GM06990 (cell line): ENCODE measurements around the gene WLS.

ENCODE experiments used
- DNase-seq: peaks from one replicate; pipeline ENCODE4 v3.0.0-alpha.2; 2011; ENCODE audit not compliant: insufficient read length; ENCODE audit errors: extremely low read depth
- H3K27me3 ChIP-seq: replicated peaks from 2 replicates; pipeline ENCODE4 v1.6.0; 2011; ENCODE audit warnings: low read length; ENCODE audit not compliant: control insufficient read depth, insufficient read depth
- H3K36me3 ChIP-seq: 2 replicates; pipeline ENCODE4 v1.5.1; 2011; ENCODE audit warnings: low read length; ENCODE audit not compliant: control insufficient read depth, insufficient read depth
- H3K4me3 ChIP-seq: replicated peaks from 2 replicates; pipeline ENCODE4 v1.5.1; 2011; ENCODE audit warnings: low read depth, mild to moderate bottlenecking, control low read depth, low read length
- CTCF ChIP-seq: IDR thresholded peaks from 2 replicates; pipeline ENCODE4 v1.5.1; 2011; ENCODE audit warnings: low read length, control low read depth, mild to moderate bottlenecking, inconsistent platforms; ENCODE audit not compliant: insufficient read depth, poor library complexity, severe bottlenecking

WLS gene

GRCh38 chr1:68197891-68198290, 34.4 kb downstream of the WLS start:
- DNase-seq: no peak

GRCh38 chr1:68197461-68197860, 34.9 kb downstream of the WLS start:
- no peaks in the 10 kb centered on the region for H3K36me3 ChIP-seq
- DNase-seq: no peak
- no peaks in the 10 kb centered on the region for H3K27me3 ChIP-seq
- no peak for TF ChIP-seq CTCF
- no peak overlapping the region for H3K4me3 ChIP-seq

More at GRCh38 chr1:68197891-68198290, 34.4 kb downstream of the WLS start:
- no peak for TF ChIP-seq CTCF
- Histone ChIP-seq H3K36me3 (no peaks in the 10 kb centered on the region), H3K27me3 (no peaks in the 10 kb centered on the region), H3K4me3 (no peak overlapping the region)

- H3K36me3 ChIP-seq: no peaks in the 10 kb centered on the region
- no peak for TF ChIP-seq CTCF
- no peak overlapping the region for H3K4me3 ChIP-seq
- H3K27me3 ChIP-seq: no peaks in the 10 kb centered on the region
- no peak for DNase-seq
Observed at GRCh38 chr1:68196676-68197075, 35.6 kb downstream of the WLS start.

GRCh38 chr1:68191717-68192116, 40.6 kb downstream of the WLS start:
- no peaks in the 10 kb centered on the region for H3K36me3 ChIP-seq

GRCh38 chr1:68188644-68189340, 43.5 kb downstream of the WLS start:
- Histone ChIP-seq H3K27me3 (no peaks in the 10 kb centered on the region; the same call in 1 of the 2 replicates), H3K4me3 (no peak overlapping the region), H3K36me3 (no peaks in the 10 kb centered on the region)
- TF ChIP-seq CTCF: no peak
- DNase-seq: no peak

More at GRCh38 chr1:68191717-68192116, 40.6 kb downstream of the WLS start:
- Histone ChIP-seq H3K27me3 (no peaks in the 10 kb centered on the region; the same call in 1 of the 2 replicates), H3K4me3 (no peak overlapping the region)
- TF ChIP-seq CTCF: no peak
- DNase-seq: no peak
